GM12875 (cell line): ENCODE results near the gene CACNA1C.

ENCODE experiments used
- H3K4me3 ChIP-seq: one replicate; pipeline ENCODE4 v1.5.1; 2011; ENCODE audit warnings: low read depth, low read length, control low read depth
- TF ChIP-seq, protein P1 (sequence below): IDR thresholded peaks from 2 replicates; pipeline ENCODE4 v1.5.1; 2011; ENCODE audit warnings: low read depth, mild to moderate bottlenecking, control low read depth, inconsistent platforms, low read length, moderate library complexity, borderline replicate concordance; ENCODE audit not compliant: insufficient read depth

CACNA1C gene

DNA sequence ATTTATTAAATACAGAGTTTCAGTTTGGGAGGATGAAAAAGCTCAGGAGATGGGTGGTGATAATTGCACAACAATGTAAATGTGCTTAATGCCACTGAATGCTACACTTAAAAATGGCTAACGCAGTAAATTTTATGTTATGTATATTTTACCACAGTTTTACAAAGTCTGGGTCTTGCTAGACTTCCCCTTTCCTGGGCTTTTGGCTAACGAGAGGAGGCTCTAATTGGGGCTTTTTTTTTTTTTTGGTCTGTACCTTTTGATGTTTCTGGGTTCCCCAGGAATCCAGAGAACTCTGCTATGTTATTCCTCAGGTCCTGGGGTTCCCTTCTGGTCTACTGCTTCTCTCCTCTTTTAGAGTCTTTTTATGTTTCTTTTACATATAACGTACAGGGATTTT lies 355.5 kb downstream of the CACNA1C start:
- TF ChIP-seq, protein P1, sequence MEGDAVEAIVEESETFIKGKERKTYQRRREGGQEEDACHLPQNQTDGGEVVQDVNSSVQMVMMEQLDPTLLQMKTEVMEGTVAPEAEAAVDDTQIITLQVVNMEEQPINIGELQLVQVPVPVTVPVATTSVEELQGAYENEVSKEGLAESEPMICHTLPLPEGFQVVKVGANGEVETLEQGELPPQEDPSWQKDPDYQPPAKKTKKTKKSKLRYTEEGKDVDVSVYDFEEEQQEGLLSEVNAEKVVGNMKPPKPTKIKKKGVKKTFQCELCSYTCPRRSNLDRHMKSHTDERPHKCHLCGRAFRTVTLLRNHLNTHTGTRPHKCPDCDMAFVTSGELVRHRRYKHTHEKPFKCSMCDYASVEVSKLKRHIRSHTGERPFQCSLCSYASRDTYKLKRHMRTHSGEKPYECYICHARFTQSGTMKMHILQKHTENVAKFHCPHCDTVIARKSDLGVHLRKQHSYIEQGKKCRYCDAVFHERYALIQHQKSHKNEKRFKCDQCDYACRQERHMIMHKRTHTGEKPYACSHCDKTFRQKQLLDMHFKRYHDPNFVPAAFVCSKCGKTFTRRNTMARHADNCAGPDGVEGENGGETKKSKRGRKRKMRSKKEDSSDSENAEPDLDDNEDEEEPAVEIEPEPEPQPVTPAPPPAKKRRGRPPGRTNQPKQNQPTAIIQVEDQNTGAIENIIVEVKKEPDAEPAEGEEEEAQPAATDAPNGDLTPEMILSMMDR: no peak
- H3K4me3 ChIP-seq: no peak overlapping the region

DNA sequence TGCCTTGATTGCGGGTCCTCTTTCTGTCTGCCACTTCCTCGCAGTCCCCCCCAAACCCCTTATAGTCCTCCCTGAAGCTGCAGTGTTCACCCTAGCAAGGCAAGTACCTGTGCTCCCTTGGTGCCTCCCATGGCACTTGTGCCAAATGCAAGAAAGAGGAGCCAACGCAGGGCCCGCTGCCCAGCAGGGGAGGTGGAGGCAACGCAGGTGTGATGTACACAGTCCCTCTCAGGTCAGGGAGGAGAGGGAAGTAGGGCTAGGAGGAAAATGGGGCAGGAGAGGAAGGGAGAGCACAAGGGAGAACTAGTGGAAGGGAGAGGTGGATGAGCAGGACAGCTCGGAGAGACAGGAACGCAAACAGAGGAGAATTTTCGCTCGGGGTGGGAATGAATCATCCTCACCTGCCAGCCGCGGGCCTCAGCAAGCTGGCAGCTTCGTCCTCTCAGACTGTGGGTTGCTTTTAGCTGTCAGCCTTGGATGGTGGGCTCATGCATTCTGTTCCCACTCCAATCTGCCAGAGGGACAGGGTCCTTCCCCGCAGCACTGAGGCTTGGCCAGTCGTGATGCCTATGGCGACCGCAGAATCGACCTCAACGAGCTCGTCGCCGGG lies 357.0 kb downstream of the CACNA1C start:
- no peak overlapping the region for H3K4me3 ChIP-seq
- TF ChIP-seq, protein P1: no peak

DNA sequence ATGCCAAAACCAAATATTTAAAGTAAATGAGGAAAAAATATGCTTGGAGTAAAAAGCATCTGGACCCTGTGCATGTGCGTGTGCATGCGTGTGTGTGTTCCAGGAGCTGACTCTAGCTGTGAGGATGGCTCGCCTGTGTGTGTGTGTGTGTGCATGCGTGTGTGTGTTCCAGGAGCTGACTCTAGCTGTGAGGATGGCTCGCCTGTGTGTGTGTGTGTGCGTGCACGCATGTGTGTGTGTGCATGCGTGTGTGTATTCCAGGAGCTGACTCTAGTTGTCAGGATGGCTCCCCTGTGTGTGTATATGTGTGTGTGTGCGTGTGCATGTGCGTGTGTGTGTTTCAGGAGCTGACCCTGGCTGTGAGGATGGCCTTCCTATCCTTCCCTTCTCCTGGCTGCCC lies 357.7 kb downstream of the CACNA1C start:
- no peak overlapping the region for H3K4me3 ChIP-seq
- TF ChIP-seq, protein P1: no peak

DNA sequence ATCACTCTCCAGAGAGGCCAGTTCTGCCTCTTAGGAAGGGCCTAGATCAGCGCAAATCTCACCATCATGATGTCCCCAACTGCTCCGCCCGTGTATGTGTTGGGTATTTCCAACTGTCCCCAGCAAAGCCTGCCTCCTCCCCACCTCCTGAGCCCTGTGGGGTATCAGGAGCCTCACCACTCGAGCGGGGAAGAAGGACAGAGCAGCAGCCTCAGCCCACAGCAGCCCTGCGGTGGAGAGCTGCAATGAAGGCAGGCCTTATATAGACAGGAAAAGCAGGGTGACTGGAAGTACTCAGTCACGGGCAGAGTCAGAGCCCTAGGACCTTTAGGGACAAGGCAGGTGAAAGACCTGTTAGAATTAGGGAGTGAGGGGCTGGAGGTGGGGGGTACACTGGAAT lies 358.2 kb downstream of the CACNA1C start:
- no peak overlapping the region for H3K4me3 ChIP-seq
- TF ChIP-seq, protein P1: no peak

DNA sequence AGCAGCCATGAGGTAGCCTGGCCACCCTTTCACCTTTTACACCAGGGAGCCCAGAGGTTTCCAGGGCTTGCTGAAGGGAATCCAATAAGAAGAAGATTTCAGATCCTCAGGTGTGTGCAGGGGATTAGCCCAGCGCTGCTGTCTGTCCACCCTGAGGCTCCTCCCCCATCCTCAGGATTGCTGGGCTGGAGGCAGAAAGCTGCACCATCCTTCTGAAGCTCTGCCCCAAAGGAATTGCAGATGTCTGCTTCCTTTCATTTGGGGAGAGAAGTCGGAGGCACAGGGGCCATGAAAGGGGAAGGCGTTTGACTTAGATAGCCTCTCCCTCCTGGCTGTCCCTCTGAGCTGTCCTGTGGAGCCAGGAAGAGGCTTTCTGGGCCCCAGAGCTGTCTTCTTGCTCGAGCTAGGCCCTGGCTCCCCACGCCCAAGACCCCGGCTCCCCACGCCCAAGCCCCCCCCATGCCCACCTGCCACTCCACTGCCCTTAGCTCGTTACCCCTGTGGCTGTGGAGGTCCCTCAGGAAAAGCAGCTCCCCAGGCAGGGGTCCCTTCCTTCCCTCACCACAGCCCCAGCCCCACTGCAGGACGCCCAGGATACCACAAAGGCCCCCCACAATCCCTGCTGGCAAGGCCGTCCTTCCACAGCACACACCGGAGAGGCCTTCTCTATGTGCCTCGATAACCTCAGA lies 359.0 kb downstream of the CACNA1C start:
- H3K4me3 ChIP-seq: no peak overlapping the region
- TF ChIP-seq, protein P1: no peak

DNA sequence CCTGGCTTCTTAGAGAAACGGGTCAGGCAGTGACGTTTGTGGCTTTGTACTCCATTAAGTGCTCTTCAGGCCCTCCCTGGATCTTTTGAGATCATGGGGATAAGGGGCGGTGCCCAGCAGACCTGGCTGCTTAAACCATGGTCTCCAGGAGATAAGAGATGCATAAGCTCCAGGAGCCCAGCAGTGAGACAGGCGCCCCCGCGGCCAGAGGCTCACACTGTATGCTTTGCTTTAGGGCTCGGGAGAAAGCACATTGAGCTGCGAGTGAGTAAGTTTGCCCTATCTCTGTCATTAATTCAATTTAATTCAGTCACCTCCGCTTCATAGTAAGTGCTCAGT lies 359.5 kb downstream of the CACNA1C start:
- no peak overlapping the region for H3K4me3 ChIP-seq
- TF ChIP-seq, protein P1: no peak

DNA sequence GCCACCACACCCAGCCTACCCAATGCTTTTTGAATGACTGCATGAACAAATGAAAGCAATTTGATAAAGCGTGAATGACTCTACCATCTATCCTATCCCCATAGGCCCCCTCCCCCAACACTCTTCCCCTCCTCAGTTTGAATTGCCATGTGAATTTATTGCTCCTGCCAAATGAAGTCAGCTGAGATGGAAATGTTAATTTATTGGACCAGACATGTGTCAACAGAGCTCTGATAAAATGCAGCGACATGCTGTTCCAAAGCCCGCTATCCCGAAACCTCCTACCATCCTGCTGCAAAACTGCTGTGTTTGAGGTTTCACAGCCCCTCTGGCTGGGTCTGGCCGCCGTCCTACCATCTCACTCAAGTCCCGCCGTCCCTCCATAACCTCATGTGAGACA lies 360.5 kb downstream of the CACNA1C start:
- no peak overlapping the region for H3K4me3 ChIP-seq
- TF ChIP-seq, protein P1: no peak
